Coronary artery (tissue), 2 donors: ENCODE data around the gene CHCHD4.

Experiments
- DNase-seq: peaks from one replicate; pipeline ENCODE4 v3.0.0-alpha.2; 2017; ENCODE audit warnings: low spot score
- H3K27ac ChIP-seq, 2 donors: fragments of 200-600 bp; sonication (generic); one replicate each; pipeline ENCODE4 v1.5.1; 2016 to 2019
- H3K4me3 ChIP-seq: fragments of 200-600 bp; sonication (generic); 2 replicates; pipeline ENCODE4 v1.5.1; 2016; ENCODE audit warnings: mild to moderate bottlenecking, moderate library complexity
- TF ChIP-seq, protein P1 (sequence below): fragments of 200-600 bp; sonication (generic); IDR thresholded peaks from one replicate; pipeline ENCODE4 v1.5.1; 2019; ENCODE audit warnings: antibody characterized with exemption

CHCHD4 gene

GRCh38 chr3:14154895-14155440 is 30.3 kb upstream of the CHCHD4 start:
- H3K27ac ChIP-seq, result no peak overlapping the region
- DNase-seq, result no peak
- H3K4me3 ChIP-seq, result no peak overlapping the region
- TF ChIP-seq, protein P1, sequence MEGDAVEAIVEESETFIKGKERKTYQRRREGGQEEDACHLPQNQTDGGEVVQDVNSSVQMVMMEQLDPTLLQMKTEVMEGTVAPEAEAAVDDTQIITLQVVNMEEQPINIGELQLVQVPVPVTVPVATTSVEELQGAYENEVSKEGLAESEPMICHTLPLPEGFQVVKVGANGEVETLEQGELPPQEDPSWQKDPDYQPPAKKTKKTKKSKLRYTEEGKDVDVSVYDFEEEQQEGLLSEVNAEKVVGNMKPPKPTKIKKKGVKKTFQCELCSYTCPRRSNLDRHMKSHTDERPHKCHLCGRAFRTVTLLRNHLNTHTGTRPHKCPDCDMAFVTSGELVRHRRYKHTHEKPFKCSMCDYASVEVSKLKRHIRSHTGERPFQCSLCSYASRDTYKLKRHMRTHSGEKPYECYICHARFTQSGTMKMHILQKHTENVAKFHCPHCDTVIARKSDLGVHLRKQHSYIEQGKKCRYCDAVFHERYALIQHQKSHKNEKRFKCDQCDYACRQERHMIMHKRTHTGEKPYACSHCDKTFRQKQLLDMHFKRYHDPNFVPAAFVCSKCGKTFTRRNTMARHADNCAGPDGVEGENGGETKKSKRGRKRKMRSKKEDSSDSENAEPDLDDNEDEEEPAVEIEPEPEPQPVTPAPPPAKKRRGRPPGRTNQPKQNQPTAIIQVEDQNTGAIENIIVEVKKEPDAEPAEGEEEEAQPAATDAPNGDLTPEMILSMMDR, result no peak

DNA sequence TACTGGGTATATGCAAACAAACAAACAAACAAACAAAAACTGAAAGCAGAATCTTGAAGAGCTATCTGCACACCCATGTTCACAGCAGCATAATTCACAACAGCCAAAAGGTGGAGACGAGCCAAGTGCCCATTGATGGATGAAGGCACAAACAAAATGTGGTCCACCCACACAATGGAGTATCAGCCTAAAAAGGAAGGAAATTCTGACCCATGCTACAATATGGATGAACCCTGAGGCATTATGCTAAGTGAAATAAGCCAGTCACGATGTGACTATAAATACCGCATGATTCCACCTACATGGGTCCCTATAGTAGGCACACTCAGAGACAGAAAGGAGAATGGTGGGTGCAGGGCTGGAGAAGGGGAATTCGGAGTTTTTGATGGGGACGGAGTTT is 29.6 kb upstream of the CHCHD4 start:
- Histone ChIP-seq H3K4me3 (no peak overlapping the region), H3K27ac (no peak overlapping the region)
- no peak for DNase-seq
- TF ChIP-seq, protein P1, result no peak

DNA sequence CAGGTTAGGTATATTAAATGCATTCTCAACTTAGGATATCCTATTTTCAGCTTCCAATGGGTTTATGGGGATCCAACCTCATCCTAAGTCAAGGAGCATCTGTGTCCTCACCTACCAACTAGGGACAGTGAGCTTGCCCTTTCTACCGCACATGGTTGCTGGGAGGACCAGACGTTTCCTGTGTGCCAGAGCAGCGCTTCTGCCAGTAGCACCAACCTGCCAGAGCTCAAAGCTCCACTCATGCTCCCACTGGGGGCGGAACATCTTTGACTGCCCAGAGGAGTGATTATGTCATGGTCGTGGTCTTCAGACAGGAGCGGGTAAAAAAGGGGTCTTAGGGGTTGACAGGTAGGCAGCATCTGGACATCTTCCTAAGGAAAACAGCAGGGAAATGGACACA is 29.0 kb upstream of the CHCHD4 start:
- DNase-seq, result no peak
- H3K4me3 ChIP-seq, result no peak overlapping the region
- no peak overlapping the region for H3K27ac ChIP-seq
- TF ChIP-seq, protein P1, result no peak

DNA sequence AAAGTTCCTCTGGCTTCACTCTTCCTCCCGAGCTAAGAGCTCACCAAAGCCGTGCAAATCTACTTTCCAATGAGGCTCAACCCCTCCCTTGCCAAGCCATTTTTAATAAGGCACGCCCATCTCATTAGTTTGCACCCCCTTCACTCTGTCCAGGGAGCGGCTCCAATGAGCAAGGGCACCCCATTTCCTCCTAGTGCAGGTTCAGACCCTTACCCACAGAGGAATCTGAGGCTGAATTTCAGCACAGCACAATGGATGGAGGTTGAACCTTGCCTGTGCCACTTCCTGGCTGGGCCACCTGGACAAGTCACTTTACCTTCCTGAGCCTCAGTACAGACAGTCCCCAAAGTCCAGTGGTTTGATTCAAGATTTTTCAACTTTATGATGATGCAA is 28.3 kb upstream of the CHCHD4 start:
- Histone ChIP-seq H3K4me3 (no peak overlapping the region), H3K27ac (no peak overlapping the region)
- TF ChIP-seq, protein P1, result no peak
- no peak for DNase-seq

DNA sequence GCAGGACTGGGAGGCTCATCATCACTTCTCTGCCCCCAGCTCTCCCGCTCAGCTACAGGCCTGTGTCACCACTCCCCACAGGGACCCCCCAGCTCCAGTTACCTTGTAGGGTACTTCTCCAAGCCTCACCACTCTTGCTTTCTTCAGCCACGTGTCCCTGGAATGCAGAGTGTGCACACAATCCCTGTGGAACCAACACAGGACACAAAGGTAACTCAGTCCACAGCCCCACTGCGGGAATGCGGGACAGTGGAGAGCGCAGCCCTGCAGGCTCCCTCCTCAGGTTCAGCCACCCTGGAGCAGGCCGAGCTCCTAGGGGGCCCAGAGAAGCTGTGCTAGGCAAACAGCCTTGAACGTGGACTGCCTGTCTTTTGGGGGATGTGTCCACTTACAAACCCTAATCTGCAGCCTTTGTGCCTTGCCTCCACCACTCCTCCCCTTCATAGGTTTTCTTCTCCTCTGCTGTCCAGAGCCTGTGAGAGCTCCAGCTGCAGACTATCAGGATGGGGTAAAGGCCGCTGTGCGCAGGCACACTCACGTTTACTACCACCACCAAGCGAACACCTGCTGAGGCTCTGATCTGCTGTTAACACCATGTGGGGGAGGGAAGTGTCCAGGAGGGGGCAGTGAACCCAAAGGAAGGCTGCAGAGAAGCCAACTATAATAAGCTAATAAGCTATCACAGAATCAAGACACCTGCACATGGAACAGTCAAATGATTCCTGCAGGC is 27.7 kb upstream of the CHCHD4 start:
- no peak overlapping the region for H3K27ac ChIP-seq
- no peak overlapping the region for H3K4me3 ChIP-seq
- TF ChIP-seq, protein P1, result no peak
- no peak for DNase-seq

DNA sequence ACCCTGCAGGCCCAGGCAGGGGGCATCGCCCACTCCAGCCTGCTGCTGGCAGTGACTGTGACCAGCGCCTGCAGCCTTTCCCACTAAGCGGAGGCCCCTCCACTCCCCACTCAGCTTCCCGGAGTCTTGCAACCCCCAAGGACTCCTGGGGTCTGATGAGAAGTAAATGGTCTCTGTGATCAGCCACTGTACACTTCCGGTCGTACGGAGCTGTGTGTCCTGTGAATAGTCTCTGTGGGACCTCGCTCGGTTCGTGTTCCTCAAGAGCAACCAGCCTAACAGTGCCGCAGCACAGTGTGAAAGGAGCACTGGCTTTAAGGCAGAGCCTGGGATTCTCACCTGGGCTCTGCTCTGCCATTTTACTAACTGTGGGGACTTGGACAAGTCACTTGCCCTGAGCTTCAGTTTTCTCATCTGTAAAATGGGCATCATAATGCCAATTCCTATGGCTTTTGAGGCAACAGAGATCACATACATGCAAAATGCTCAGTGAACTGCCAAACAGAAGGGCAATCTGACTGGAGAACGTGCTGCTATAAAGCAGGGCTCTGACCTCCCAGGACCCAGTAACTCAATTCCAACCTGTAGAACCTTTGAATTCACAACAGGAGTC is 26.9 kb upstream of the CHCHD4 start:
- no peak for DNase-seq
- TF ChIP-seq, protein P1, result no peak
- H3K27ac ChIP-seq, result no peak overlapping the region
- H3K4me3 ChIP-seq, result no peak overlapping the region
